HG02885 (cell line): ENCODE measurements around the gene ZNF524.

Source experiments
- ATAC-seq: cut with Tn5 transposase; IDR thresholded peaks from one replicate; pipeline ENCODE4 v1.9.1; 2021; ENCODE audit warnings: mild to moderate bottlenecking; ENCODE audit not compliant: unreplicated experiment, poor library complexity

ZNF524 gene

GRCh38 chr19:55616395-55616875 is 16.3 kb downstream of the ZNF524 start:
- no peak for ATAC-seq

GRCh38 chr19:55617426-55617825 is 17.3 kb downstream of the ZNF524 start:
- ATAC-seq, result no peak

DNA sequence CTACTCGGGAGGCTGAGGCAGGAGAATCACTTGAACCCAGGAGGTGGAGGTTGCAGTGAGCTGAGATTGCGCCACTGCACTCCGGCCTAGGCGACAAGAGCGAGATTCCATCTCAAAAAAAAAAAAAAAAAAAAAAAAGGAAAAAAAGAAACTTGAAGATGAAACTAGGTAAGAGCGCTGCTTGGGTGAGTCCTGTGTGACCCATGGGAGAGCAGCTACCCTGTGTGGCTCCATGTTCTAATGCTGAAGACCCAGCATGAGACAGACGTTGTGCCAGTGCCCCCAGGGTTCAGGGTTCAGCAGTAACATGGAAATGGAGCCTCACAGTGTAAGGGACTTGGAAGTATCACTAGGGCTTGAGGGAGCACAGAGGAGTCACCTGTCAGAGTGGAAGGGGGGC is 18.3 kb downstream of the ZNF524 start:
- no peak for ATAC-seq

- ATAC-seq, result no peak
These were observed 19.2 kb downstream of the ZNF524 start for GRCh38 chr19:55619286-55619685.

GRCh38 chr19:55620410-55621204 is 20.5 kb downstream of the ZNF524 start:
- ATAC-seq, result no peak

- ATAC-seq, result no peak
These were observed 21.2 kb downstream of the ZNF524 start for GRCh38 chr19:55621205-55621672.

- no peak for ATAC-seq
These were observed 21.7 kb downstream of the ZNF524 start for GRCh38 chr19:55621673-55622231.

- no peak for ATAC-seq
These were observed 22.3 kb downstream of the ZNF524 start for GRCh38 chr19:55622242-55622969.

DNA sequence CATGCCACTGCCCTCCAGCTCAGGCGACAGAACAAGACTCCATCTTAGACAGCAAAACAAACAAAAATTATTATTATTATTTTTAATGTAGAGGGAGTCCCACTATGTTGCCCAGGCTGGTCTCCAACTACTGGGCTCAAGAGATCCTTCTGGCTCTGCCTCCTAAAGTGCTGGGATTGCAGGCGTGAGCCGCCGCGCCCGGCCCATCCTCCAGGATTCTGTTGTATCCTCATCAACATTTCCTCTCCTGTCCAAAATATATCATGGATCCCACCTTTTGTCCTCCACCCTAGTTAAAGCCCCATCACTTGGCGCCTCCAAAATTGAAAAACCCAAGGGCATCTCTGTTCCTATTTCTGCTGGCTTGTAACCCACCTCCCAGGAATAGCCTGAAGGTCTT is 23.0 kb downstream of the ZNF524 start:
- no peak for ATAC-seq

GRCh38 chr19:55623561-55623960 is 23.5 kb downstream of the ZNF524 start:
- ATAC-seq, result no peak

- peak; percentile 67 for ATAC-seq
These were observed 24.3 kb downstream of the ZNF524 start, which contains the start of gene ZNF784 for GRCh38 chr19:55624109-55625003. ZNF784 (minus strand) TSS chr19:55624566; CDS start chr19:55624561, 5 bp downstream.

DNA sequence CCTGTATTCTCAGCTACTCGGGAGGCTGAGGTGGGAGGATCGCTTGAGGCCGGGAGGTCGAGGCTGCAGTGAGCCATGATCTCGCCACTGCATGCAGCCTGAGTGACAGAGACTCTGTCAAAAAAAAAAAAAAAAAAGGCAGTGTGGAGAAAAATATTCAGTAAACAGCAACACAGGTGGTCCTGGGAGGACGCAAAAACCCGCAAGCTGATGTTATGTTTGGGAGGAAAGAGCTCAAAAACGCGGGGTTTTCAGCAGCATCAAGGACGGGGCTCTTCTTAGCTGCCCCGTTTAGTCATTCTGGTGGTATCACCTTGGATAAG is 24.9 kb downstream of the ZNF524 start:
- no peak for ATAC-seq

DNA sequence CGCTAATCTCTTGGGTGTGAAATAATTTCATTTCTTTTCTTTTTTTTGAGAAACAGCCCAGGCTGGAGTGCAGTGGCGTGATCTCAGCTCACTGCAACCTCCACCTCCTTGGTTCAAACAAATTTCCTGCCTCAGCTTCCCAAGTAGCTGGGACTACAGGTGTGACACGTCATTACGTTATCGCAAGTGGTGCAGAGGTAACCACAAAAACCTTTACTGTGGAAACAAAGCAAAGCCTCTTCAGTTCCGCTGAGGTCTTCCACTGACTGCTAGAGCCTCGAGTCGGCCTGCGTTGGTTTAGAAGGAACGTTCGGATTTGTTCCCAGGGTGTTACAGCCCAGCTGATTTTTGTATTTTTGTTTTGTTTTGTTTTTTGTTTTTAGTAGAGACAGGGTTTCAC is 26.3 kb downstream of the ZNF524 start:
- no peak for ATAC-seq

DNA sequence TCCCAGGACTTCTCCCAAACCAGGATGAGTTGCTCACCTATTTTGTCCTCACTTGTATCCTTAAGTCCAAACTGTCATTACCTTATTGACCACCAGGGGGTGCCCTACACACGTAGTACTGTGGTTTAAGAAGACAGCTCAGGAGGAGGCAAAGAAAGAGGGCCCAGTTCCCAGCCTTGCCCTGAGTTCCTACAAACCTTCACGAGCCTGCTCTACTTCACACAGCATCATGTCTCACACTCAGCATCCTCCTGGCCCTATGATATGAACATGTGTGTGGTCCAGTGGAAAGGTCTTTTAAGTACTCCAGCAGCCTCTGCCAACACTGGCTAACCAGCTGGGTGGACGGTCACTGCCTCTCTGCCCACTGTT is 32.4 kb downstream of the ZNF524 start:
- ATAC-seq, result peak; percentile 37

GRCh38 chr19:55633861-55634260 is 33.8 kb downstream of the ZNF524 start:
- ATAC-seq, result no peak

GRCh38 chr19:55635334-55635717 is 35.2 kb downstream of the ZNF524 start:
- ATAC-seq, result no peak

DNA sequence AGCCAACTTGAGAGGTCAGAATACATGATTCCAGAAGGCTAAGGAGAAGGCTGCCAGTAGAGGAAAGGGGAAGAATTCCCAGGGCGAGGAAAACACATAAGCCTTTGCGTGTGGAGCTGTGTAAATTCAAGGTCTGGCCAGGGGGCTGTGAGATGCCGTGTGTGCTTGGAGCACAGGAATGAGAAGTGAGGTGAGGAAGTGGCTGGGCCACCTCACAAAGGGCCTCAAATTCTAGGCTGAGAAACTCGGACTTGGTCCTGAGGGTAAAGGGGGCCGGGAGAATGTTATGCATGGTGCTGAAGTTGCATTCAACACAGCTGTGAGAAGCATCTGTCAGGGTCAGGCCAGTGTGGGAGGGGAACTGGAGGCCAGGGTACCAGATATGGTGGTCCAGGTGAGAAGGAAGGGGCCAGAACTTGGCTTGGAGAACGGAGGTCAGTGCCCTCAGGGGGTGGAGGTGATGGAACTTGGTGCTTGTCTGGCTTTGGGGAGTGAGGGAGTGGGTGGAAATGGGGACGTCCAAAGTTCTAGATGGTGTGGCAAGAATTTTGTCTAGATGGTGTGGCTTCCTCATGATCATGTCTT is 35.9 kb downstream of the ZNF524 start:
- no peak for ATAC-seq

DNA sequence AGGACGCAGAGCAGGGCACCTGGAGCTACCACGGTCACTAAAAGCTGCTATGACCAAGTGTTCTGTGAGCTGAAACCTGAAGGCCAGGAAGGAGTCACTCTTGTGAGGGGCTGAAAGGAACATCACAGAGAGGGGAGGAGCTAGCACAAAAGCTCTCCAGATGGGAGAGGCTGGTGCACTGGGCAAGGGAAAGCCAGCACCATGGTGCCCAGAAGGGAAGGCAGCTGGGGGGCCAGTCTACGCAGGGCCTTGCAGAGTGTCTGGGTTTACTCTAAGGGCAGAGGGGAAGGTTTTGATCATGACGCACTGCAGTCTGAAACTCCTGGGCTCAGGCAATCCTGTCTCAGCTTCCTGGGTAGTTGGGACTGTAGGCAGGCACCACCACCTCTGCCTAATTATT is 36.6 kb downstream of the ZNF524 start:
- ATAC-seq, result no peak

DNA sequence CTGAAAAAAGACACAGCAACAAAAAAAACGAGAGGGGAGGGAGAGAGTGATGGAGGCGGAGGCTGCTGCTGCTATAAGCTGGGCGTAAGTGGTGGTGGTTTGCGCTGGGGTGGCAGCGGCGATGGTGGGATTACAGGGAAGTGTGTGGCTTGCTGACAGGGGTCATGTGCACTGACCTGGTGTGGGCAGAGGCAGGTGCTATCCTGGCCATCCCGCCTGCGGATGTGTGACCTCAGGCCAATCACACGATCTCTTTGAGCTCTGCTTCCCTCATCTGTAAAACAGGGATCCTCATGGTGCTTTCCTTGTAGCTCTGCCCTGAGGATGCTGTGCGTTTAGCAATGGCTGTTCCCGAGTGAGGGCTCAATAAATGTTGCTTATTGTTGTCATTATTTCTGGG is 37.4 kb downstream of the ZNF524 start:
- no peak for ATAC-seq

DNA sequence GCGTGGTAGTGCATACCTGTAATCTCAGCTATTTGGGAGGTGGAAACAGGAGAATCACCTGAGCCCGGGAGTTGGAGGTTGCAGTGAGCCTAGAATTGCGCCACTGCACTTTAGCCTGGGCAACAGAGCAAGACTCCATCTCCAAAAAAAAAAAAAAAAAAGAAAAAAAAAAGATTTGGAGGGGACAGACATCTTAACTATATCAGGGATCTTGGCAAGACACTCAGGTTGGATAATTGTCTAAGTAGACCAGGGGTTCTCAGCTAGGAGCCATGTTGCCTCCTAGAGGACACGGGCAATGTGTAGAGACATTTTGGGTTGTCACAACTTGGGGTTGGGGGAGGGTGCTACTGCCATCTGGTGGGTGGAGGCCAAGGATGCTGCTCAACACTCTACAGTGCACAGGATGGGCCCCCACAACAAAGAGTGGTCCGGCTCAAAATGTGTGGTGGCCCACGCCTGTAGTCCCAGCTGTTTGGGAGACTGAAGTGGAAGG is 38.8 kb downstream of the ZNF524 start:
- no peak for ATAC-seq
